Mesodermal cell (in vitro differentiated cells): ENCODE measurements around the gene RNF7.

Experiments
- H3K27ac ChIP-seq: 2 replicates; pipeline ENCODE4 v1.7.0; 2013; ENCODE audit warnings: mild to moderate bottlenecking, low read depth, low read length, moderate library complexity; ENCODE audit not compliant: severe bottlenecking
- H3K36me3 ChIP-seq: 2 replicates; pipeline ENCODE4 v1.7.1; 2013; ENCODE audit warnings: mild to moderate bottlenecking, low read length, moderate library complexity; ENCODE audit not compliant: control insufficient read depth, insufficient read depth
- H3K4me1 ChIP-seq: one replicate; pipeline ENCODE4 v1.7.1; 2013; ENCODE audit warnings: mild to moderate bottlenecking, low read length; ENCODE audit not compliant: insufficient read depth, control insufficient read depth, poor library complexity, severe bottlenecking
- H3K4me3 ChIP-seq: 2 replicates; pipeline ENCODE4 v1.7.0; 2013; ENCODE audit warnings: low read length, control low read depth, mild to moderate bottlenecking; ENCODE audit not compliant: insufficient read depth, poor library complexity, severe bottlenecking; ENCODE audit errors: extremely low read depth
- H3K9me3 ChIP-seq: 2 replicates; pipeline ENCODE4 v1.7.1; 2013; ENCODE audit warnings: mild to moderate bottlenecking, low read length, moderate library complexity; ENCODE audit not compliant: control insufficient read depth
- WGBS, 2 experiments: methylation state at CpG; one replicate each; pipeline ENCODE4 v1.1.5; 2013; ENCODE audit warnings: missing lambda C conversion rate in 2 of 2; ENCODE audit not compliant: insufficient coverage in 2 of 2; 5-methylcytosine and 5-hydroxymethylcytosine counted together

The RNF7 gene

GRCh38 chr3:141710121-141710520 is 28.0 kb upstream of the RNF7 start:
- H3K4me1 ChIP-seq = no peaks in the 10 kb centered on the region
- WGBS, 2 experiments = 100% methylated on average over 2 of the region's 6 CpGs; no CpG with 5 or more reads in 1 of the 2 experiments

GRCh38 chr3:141710888-141711616 is 27.0 kb upstream of the RNF7 start:
- Histone ChIP-seq H3K4me1 (no peaks in the 10 kb centered on the region), H3K36me3 (no peaks in the 10 kb centered on the region), H3K9me3 (no peaks in the 10 kb centered on the region), H3K4me3 (no peak overlapping the region), H3K27ac (peak overlapping the region; percentile 41)
- WGBS, 2 experiments = 90% methylated on average over 5 to 6 of the region's 6 CpGs

More at GRCh38 chr3:141710121-141710520, 28.0 kb upstream of the RNF7 start:
- Histone ChIP-seq H3K27ac (peak overlapping the region; percentile 41), H3K36me3 (no peaks in the 10 kb centered on the region), H3K4me3 (no peak overlapping the region), H3K9me3 (no peaks in the 10 kb centered on the region)

DNA sequence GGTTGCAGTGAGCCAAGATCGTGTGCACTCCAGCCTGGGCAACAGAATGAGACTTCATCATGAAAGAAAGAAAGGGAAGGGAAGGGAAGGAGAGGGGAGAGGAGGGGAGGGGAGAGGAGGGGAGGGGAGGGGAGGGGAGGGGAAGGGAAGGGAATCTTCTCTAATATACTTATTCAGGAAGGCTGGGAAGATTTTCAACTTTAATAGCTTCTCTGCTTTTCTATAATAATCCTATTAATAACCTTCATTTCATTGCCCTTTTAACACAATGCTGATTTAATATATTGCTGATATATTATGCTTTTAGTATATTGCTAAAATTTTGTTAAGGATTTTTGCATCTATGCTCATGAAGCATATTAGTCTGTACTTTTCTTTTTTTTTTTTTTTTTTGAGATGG is 23.4 kb upstream of the RNF7 start:
- H3K4me3 ChIP-seq = no peak overlapping the region
- H3K9me3 ChIP-seq = no peaks in the 10 kb centered on the region
- no peaks in the 10 kb centered on the region for H3K36me3 ChIP-seq
- H3K27ac ChIP-seq = no peak overlapping the region
- WGBS, 2 experiments = no CpG with 5 or more reads among the region's 1 CpG
- H3K4me1 ChIP-seq = no peaks in the 10 kb centered on the region

GRCh38 chr3:141722081-141722480 is 16.0 kb upstream of the RNF7 start:
- WGBS, 2 experiments = 80 to 93% methylated on average over 1 of the region's 2 CpGs
- no peak overlapping the region for H3K4me3 ChIP-seq

GRCh38 chr3:141722648-141723047 is 15.4 kb upstream of the RNF7 start:
- Histone ChIP-seq H3K4me3 (no peak overlapping the region), H3K4me1 (no peaks in the 10 kb centered on the region), H3K36me3 (no peaks in the 10 kb centered on the region), H3K9me3 (no peaks in the 10 kb centered on the region), H3K27ac (no peak overlapping the region)
- WGBS, 2 experiments = 80 to 100% methylated on average over 1 of the region's 2 CpGs

More at GRCh38 chr3:141722081-141722480, 16.0 kb upstream of the RNF7 start:
- no peaks in the 10 kb centered on the region for H3K9me3 ChIP-seq
- no peaks in the 10 kb centered on the region for H3K36me3 ChIP-seq
- no peak overlapping the region for H3K27ac ChIP-seq
- H3K4me1 ChIP-seq = no peaks in the 10 kb centered on the region

- no peaks in the 10 kb centered on the region for H3K36me3 ChIP-seq
- H3K9me3 ChIP-seq = no peaks in the 10 kb centered on the region
- no peak overlapping the region for H3K27ac ChIP-seq
- no peak overlapping the region for H3K4me3 ChIP-seq
- no peaks in the 10 kb centered on the region for H3K4me1 ChIP-seq
These were observed 14.8 kb upstream of the RNF7 start for GRCh38 chr3:141723255-141723654.

- no peaks in the 10 kb centered on the region for H3K36me3 ChIP-seq
- no peaks in the 10 kb centered on the region for H3K4me1 ChIP-seq
- no peak overlapping the region for H3K4me3 ChIP-seq
- no peaks in the 10 kb centered on the region for H3K9me3 ChIP-seq
- 90 to 91% methylated on average over 1 of the region's 1 CpG for WGBS, 2 experiments
- no peak overlapping the region for H3K27ac ChIP-seq
These were observed 13.9 kb upstream of the RNF7 start for GRCh38 chr3:141724186-141724585.

GRCh38 chr3:141725036-141725435 is 13.1 kb upstream of the RNF7 start:
- H3K4me1 ChIP-seq = no peaks in the 10 kb centered on the region
- H3K36me3 ChIP-seq = no peaks in the 10 kb centered on the region
- H3K27ac ChIP-seq = no peak overlapping the region
- no peaks in the 10 kb centered on the region for H3K9me3 ChIP-seq
- WGBS, 2 experiments = 93 to 97% methylated on average over 2 to 4 of the region's 4 CpGs
- no peak overlapping the region for H3K4me3 ChIP-seq

DNA sequence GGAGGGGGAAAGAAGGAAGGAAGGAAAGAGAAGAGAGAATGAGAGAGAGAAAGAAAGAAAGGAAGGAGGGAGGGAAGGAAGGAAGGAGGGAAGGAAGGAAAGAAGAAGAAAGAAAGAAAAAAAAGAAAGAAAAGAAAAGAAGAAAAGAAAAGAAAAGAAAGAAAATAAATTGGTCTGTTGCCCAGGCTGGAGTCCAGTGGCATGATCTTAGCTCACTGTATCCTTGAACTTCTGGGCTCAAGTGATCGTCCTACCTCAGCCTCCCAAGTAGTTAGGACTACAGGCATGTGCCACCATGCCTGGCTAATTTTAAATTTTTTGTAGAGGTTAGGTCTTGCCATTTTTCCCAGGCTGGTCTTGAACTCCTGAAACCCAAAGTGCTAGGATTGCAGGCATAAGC is 11.6 kb upstream of the RNF7 start:
- Histone ChIP-seq H3K9me3 (no peaks in the 10 kb centered on the region), H3K4me1 (no peaks in the 10 kb centered on the region), H3K27ac (no peak overlapping the region), H3K4me3 (no peak overlapping the region), H3K36me3 (no peaks in the 10 kb centered on the region)
- 100% methylated on average over 1 of the region's 1 CpG for WGBS, 2 experiments

GRCh38 chr3:141728355-141728892 is 9.7 kb upstream of the RNF7 start:
- Histone ChIP-seq H3K4me1 (no peaks in the 10 kb centered on the region), H3K4me3 (no peak overlapping the region), H3K9me3 (no peaks in the 10 kb centered on the region), H3K27ac (no peak overlapping the region), H3K36me3 (no peaks in the 10 kb centered on the region)
- 95 to 97% methylated on average over 5 of the region's 5 CpGs for WGBS, 2 experiments

GRCh38 chr3:141729240-141729639 is 8.9 kb upstream of the RNF7 start:
- H3K4me3 ChIP-seq = no peak overlapping the region
- H3K27ac ChIP-seq = no peak overlapping the region
- no peaks in the 10 kb centered on the region for H3K4me1 ChIP-seq
- no peaks in the 10 kb centered on the region for H3K36me3 ChIP-seq
- H3K9me3 ChIP-seq = no peaks in the 10 kb centered on the region
- 43 to 86% methylated on average over 1 of the region's 4 CpGs for WGBS, 2 experiments
